GM21423 (cell line): ENCODE data around the gene OSBPL2.
A peak's percentile ranks its signal among the peaks of the same experiment; 100 is the strongest.

Experiments
- ATAC-seq: cut with Tn5 transposase; IDR thresholded peaks from one replicate; pipeline ENCODE4 v1.9.1; 2021; ENCODE audit warnings: mild to moderate bottlenecking, moderate library complexity; ENCODE audit not compliant: unreplicated experiment

The OSBPL2 gene

GRCh38 chr20:62232770-62233645, 5.3 kb upstream of the OSBPL2 start:
- ATAC-seq: no peak

DNA sequence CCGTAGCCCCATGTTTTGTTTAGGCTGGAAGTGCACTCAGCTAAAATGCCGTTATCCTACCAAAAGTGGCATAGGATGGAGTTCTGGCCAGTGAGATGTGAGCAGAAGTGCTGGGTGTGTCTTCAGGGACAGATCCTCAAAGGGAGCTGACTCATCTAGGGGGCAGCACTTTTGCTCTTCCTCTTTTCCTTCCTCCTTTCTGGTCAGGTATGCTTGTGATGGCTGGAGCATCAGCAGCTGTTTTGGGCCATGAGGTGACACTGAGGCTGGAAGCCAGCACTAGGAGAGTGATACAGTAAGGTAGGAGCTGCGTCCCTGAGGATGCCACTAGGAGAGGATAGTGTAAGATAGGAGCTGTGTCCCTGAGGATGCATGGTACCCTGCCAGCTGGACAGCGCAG, 4.6 kb upstream of the OSBPL2 start:
- ATAC-seq: no peak

DNA sequence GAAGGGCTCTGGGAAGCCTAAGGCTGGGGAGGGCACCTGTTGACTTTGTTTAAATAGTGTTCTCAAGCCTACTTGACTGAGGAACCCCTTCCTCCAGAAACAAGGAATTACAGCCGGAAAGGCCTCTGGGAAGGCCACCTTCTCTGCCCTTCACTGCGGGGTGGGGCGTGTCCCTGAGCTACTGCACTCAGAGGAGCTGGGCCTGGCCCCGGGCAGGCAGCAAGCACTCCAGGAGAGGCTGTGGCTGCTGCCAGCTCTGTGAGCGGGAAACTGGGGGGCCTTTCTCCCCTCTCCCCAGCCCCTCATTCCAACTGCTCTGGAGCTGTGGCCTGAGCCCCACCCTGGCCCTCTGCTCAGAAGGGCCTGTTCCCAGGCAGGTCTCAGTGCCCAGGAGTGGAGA, 4.0 kb upstream of the OSBPL2 start:
- no peak for ATAC-seq

DNA sequence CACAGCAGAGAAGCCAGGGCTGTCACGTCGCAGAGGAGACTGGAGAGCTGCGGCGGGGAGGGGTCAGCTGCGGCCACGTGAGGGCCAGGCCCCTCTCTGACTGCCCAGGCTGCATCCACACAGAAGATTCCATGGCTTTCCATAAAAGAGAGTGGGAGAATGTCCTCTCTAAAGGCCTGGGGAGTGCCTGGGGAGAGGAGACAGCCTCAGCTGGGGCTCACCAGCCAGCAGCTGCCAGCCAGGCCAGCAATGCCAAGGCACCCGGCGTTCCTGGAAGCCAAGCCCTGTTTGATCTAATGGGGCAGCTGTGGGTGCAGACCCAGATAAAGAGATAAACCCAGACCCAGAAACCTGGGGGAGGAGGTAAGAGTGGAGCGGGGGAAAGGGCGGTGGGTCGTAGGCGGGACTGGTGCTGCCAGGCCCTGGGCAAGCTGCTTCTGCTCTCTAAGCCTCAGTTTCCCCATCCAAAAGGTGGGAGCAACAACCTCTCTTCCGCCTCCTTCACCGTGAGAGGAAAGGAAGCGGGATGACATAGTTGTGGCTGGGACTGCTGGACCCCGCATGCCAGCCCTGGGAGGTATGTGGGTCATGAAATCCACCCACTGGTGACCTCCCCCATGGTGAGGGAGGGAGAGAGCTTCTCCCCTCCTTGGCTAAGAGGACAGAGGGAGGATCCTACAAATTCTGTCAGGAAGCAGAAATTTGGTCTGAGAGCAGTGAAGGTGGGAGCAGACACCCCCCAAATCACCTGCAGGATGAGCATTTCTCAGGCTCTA, 3.1 kb upstream of the OSBPL2 start:
- ATAC-seq: no peak

DNA sequence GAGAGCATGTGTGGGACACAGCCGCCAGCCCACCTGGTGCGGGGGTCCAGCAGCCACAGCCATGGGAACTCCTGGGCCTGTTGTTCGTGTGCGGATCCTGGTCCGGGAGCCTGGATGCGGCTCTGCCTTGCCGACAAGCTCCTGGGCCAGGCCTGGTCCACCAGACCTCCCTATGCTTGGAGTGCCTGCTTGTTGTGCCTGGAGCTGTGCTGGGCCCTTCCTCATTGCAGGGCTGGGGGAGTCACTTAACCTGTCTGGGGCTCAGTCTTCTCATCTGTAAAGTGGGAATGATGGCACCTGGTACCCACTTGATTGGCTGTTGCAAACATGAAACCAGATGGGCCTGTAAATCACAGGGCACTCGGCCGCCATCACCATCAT, 2.6 kb upstream of the OSBPL2 start:
- ATAC-seq: no peak

- no peak for ATAC-seq
These were observed 2.1 kb upstream of the OSBPL2 start for GRCh38 chr20:62236200-62236599.

- no peak for ATAC-seq
These were observed 1.4 kb upstream of the OSBPL2 start for GRCh38 chr20:62236766-62237513.

DNA sequence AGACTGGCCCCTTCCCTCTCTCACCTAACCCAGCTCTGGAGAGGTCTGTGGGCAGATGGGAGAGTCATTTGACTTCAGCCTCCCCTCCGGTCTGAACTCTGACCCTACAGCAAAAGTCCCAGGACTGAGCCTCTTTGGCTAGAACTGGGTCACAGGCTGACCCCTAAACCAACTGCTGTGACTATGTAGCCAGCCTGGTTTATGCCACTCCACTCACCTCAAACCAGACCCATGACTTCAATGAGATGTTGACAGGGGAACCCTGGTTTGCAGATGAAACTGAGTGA, 864 bp upstream of the OSBPL2 start:
- no peak for ATAC-seq

DNA sequence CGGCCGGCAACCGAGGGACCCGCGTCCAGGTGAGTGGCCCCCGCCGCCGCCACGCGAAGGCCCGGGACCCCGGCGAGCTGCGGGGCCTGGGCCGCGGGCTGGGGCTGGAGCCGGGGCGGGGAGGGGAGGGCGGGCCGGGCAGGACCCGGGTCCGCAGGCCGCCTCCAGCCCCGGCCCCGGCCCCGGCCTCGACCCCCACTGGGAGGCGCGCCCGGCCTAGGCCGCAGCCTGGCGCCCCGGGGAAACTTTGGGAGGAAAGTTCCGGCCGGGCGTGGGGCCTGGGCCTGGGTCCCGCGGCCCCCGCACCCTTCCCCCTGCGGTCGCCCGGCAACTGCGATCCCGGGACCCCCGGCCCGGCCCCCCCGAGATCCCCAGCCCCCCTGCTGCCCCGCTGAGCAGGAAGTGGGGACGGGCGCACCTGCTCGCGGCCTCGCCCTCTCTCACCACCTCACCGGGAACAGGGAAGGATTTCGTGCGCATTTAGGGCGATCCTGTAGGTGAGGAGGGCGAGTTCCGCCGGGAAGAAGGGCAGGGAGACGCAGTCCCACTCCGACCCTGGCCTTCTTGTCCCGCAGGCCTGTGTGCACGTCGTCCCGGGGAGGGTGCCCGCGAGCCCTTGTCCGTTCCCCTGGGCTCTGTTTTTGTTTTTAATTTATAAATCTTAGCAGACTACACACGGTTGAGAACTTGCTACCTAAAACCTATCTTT, 402 bp downstream of the OSBPL2 start:
- peak; percentile 10 for ATAC-seq

- no peak for ATAC-seq
These were observed 1.1 kb downstream of the OSBPL2 start for GRCh38 chr20:62239278-62239879.

- no peak for ATAC-seq
These were observed 1.8 kb downstream of the OSBPL2 start for GRCh38 chr20:62240020-62240685.

GRCh38 chr20:62241506-62241905, 3.2 kb downstream of the OSBPL2 start:
- ATAC-seq: no peak

- no peak for ATAC-seq
These were observed 3.9 kb downstream of the OSBPL2 start for GRCh38 chr20:62242176-62242575.

GRCh38 chr20:62243106-62243505, 4.8 kb downstream of the OSBPL2 start:
- ATAC-seq: no peak

- ATAC-seq: no peak
These were observed 5.7 kb downstream of the OSBPL2 start for GRCh38 chr20:62243906-62244515.

- no peak for ATAC-seq
These were observed 6.4 kb downstream of the OSBPL2 start for GRCh38 chr20:62244644-62245108.

- ATAC-seq: no peak
These were observed 7.6 kb downstream of the OSBPL2 start for GRCh38 chr20:62245911-62246280.

DNA sequence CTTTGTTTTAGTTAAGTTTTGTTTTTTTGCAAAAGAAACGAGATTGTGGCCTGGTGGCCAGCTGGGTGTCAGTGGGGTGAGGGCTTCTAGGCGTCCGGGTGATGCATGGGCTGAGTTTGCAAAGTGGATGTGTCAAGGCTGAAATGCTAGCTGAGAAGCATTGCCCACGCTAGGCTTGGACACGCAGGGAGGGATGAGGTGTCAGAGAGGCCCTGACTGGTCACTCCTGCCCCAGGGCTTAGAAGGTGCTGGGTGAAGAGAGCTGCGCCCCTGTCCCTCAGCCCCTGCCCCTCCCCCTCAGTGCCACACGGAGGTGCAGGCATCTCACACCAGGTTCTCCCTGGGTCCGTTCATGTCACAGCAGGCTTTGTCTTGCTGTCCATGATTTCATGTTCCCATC, 8.1 kb downstream of the OSBPL2 start:
- no peak for ATAC-seq

DNA sequence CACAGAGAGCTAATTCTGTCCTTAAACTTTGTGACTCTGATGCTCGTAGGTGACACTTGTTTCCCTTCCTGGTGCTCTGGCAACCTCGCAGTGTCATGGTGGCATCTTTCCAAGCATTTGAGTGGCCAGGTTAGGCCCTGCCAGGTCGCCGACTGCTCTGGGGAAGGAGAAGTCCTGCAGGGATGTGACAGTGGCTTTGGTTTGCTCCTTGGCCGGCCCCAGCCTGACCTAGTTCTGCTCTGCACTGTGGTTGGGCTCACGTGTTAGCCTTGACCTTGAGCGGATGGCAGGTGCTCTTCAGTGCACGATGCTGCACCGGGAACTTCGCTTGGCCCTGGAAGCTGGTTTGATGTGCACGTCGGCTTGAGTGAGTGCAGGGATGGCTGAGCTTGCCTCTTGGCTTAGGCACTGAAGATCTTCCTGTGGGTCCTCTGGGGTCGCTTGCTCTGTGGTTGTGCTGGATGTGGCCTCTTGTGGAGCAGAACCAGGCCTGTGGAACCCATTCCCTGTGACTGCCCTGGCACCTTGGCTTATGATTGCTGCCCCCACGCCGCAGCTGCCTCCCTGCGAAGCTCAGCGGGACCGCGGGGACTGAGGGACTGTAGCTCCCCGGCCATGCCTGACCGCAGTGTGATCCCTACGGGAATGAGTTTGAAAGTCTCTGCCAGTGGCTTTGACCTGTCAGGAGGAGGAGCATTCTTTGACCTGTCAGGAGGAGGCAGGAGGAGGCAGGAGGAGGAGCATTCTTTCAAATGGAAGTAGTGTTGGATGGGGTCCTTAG, 8.7 kb downstream of the OSBPL2 start:
- no peak for ATAC-seq
